ENCODE measurements around the gene B4GALT1.

Gene B4GALT1

DNA sequence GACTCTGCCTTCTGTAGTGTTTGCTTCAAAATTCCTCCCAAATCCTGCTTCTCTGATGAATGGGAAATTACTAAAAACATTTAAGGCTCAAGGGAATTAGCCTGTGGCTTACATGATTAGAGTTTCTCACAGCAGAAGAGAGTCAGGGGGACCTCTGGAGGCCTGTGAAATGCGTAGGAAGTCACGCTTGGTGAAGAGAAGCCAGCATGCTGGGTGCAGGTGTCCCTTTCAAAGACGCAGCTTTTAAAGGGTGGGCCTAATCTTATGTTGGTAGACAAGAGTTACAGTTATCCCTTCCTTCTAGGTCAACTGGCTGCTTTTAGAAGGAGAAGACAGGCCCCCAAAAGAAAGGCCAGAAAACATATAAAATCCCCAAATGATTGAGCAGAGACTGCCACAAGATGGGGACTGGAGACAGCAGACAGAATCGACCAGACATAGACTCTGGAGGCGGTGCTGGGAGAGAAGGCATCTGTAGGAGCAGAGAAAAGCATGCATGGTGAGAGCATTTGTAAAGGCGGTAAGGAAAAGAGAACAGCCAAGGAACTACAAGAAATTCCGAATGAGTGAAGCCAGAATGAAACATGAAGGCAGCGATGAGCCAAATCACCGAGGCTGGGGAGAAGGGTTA, 42.3 kb downstream of the B4GALT1 start:
- DNase-seq, result no peak

DNA sequence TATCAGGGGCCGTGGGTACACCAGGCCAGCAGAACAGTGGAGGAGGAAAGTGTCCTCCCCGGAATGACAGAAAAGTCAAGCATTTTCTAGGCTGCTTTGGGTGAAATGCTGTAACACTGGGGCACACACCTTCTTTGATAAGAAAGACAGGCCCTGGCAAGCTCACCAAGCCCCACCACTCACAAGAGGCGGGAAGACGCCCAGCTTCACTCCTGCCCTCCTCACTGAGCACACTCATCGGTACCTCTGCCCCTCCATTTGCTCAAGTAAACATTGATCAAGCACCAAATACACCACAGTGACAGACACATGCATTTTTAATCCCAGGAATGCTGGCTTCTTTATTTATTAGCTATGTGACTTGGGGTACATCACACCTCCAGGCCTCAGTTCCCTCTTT, 43.1 kb downstream of the B4GALT1 start:
- no peak for DNase-seq

DNA sequence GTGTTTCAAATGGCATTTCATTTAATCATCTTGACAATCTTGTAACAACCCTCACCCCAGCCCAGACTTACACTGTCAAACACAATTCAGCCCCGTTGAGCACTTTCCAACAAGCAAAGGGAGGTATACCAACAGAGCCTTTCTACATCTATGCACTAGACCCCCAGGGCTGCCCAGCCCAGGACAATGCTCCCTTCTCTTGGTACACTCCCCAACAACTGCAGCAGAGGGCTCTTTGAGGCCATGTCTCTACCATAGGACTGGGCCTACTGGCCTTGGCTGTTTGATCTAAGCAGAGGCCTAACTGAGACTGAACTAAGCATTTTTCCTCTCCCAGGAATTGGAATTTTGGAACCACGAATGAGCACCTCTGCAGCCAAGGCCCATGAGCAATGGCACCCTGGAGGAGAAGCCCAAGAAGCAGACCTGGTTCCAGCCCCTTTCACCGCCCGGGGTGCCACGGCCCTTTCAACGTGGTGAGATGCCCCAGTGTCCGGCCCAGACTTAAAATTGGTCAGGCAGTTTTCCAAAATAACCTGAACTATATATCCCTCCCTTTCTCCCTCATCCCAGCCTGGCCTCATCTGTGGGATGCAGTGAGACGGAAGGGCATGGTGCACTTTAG, 43.6 kb downstream of the B4GALT1 start:
- no peak for DNase-seq

DNA sequence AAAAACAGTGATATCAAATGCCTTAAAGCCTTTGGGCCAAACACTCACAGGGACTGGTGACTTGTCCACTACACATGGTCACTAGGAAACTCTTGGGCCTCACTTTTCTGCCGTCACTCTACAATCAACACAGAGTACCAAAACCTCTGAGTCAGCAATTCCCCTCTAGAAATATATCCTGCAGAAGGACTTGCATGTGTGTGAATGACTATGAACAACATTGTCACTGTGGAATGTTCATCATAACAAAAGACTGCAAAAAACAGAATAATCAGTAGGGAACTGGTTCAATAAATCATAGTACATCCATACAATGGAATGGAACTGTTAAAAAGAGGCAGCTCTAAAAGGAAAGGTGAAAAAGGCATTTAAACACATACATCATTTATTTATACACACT, 46.5 kb downstream of the B4GALT1 start:
- no peak for DNase-seq

DNA sequence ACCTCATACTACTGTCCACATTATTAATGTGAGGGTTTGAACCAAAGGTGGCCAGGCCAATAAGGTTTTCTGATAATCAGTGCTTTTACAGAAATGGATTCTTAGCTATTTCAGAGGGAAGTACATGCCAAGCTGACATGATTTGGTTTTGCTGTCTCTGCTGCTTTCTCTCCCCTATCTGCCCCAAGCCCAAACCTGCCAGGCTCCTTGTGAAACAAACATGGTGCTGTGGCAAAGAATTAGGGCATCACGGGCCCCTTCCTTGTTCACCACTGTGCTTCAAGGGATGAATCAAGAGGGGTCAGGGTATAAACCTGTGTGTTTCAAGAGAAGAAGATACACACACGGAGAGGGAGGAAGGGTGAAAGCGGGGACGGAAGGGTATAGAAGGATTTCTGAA, 49.3 kb downstream of the B4GALT1 start:
- DNase-seq, result no peak

DNA sequence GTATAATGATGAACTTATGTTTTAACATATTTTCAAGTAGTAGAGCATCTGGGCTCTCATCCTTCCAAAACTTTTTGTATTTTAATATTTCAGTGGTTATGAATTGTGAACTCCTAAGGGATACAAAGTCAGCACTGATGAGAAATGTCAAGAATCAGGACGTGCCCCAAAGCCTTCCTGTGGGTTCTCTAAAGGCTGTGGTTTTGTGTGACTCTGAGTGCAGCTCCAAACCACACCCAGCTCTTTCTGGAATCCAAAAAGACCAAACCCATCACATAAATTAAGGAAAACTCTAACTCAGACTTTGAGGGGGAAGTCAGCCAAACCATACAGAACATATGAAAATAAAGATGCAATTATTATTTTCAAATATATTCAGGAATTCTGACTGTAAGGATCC, 49.8 kb downstream of the B4GALT1 start:
- DNase-seq, result no peak

DNA sequence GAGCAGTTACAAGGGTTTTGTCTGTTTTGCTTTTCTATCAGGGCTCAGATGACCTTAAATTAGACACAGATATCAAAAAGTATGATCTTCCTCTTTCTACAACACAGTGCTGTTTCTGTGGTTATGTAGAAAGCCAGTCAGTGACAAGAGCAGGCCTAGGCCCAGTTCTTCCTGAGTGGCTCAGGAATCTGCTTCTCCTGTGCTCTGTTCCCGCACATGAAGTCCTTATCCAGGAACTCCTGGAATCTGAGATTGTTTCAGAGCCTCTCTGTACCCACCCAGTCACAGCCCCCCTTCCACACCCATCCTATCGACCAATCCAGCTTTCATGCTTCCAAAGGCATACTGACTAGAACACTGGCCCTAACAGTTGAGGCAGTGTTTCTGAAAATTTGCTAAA, 50.3 kb downstream of the B4GALT1 start:
- DNase-seq, result no peak

DNA sequence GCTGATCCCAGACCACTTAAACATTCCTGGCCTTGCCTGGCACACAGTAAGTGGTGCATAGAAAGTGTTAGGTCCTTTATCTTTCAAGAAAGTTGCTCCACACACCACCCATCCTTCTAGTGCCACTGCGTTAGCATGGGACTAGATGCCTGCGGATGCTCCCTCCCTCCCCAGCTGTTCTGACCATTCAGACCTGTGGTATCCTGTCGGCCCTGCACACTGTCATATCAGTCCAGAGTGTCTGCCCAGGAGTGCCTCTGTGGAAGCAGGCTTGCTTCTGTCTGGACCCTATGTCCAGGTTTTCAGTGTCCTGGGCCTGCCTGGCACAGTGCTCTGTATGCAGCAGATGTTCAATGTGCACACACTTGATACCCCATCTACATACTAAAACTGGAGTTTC, 52.4 kb downstream of the B4GALT1 start:
- DNase-seq, result no peak

DNA sequence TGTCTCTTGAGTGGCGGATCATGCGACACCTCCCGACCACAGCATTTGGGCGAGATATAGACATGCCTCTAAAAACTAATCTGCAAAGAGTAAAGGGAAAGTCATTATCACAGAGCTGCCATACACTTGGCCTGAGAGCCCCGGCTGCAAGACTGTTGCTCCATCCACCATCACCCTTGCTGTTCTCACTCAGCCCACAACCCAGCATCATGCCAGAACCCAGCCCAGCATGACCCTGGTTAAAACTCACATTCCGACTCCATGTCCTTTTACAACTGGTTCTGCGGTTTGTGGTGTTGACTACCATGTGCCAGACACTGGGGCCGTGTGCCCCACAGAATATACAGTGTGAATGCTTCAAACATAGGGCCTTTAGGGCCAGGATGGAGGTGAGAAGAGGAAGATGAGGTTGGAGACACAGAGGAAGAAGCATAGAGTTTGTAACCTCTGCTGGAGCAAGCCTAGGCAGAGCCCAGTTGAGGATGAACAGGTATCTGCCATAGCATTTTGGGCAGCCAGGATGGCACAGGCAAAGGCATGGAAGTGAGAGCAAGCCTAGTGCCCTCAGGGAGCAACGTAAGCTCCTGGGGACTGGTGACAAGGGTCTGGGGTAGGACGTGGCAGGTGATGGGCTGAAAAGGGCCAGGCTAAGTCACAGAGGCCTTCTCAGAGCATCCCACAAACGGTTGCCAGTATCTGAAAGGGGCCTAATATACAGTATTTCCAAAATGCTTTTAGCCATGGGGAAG, 53.2 kb downstream of the B4GALT1 start:
- no peak for DNase-seq

DNA sequence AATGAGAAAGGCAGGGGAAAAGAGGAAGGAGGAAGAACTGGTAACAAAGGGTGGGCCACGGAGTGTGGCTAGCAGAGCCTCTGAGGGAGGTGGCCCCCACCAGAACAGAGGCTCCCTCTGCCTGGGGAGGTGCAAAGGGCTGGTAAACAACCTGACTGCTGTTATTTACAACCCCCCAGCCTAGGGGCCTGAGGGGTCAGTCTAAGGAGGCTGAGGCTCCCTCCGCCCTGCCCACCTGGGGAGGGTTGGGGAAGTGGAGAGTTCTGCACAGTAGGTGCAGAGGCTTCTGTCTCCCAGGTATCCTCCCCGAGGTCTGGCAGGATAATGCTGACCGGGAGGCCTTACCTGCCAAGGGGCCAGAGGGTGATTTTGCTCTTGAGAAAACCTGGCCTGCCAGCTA, 55.0 kb downstream of the B4GALT1 start:
- no peak for DNase-seq

DNA sequence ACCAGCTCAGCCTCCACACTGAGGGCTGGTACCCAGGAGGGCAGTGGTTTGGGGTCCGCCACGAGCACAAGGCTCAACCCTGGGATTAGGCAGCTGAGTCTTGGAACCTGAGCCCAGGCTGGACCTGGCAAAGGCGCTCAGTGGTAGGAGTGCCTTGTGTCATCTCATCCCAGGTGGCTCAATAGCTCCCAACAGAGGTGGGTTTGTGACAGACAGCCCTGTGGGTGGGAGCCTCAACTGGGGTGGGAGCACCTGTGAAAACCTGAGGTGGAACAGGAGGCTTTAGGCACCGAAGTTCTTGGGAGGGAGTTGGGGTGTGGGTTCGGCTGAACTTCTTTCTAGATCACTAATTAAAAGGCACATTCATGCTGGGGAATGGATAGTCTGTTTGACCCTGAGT, 55.5 kb downstream of the B4GALT1 start:
- no peak for DNase-seq

DNA sequence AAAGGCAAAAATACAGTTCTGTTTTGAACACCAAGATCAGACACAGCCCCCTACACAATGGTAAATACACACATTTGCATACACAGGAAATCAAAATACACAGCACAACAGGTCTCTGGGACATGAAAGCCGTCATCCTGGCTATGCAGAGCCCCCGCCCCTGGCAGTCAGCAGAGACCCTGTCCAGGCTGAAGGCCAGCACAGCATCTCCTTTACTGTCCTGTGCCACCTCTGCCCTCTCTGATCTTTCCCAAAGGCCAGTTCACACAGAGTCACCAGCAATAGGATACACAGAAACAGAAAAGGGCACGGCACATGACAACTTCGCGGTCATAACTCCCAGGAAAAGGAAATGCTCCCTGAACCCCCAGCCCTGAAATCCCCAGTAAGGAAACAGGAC, 56.5 kb downstream of the B4GALT1 start:
- no peak for DNase-seq

DNA sequence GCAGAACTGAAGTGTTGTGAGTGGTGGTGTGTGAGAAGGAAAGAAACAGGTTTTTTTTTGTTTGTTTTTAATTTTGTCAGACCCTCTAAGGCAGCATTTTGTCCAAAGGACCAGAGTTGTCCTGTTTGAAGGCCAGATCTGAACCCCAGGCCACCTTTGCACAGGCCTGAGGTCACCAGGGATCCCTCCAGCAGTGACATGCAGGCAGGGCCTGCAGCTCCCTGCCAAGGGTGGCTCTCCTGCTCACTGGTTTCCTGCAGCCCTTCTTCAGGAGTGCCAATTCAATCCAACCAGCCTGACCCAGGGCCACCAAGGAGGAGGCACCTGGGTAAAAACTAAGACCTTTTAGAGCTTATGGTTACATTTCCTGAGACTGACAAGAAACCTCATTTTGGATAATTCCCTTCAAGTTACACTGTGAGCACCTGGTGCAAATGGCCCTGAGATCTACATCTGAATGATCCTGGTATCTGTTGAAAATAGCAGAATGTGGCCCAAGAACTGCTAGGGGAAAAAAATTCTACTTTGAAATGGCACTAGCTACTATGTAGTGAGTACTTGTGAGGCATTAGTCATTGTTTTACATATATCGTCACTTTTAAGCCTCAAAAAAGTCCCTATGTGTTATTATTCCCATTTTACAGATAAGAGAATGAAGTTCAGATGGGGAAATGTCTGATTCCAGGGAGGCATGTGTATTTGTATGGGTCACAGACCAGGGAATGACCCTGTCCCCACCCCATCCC, 57.1 kb downstream of the B4GALT1 start:
- no peak for DNase-seq

DNA sequence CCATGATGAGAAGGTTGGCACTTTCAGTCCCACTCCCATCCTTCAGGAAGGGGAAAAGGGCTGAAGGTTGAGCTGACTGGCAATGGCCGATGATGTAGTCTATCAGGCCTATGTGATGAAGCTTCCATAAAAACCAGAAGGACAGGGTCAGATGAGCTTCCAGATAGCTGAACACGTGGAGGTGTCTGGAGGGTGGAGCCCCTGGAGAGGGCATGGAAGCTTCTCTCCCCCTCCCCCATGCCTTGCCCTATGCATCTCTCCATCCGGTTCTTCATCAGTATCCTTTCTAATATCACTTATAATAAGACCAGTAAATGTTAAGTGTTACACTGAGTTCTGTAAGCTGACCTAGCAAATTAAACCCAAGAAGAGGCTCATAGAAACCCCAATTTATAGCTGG, 58.0 kb downstream of the B4GALT1 start:
- no peak for DNase-seq

DNA sequence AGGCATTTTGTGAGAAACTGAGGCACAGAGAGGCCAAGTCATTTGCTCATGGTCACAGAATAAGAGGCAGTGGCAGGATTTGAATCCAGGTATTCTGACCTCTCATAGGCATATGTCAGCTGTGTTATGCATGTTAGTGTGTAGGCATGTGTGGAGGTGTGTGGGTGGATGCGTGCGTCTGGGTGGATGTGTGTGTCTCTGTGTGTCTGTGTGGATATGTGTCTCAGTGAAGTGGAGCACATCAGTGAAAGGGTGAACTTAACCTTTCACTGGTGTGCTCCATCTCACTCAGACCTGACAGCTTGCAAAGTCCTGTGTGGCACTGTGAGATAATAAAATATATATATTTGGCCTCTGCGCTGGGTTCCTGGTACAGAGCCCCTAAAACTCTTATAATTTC, 58.7 kb downstream of the B4GALT1 start:
- DNase-seq, result no peak

DNA sequence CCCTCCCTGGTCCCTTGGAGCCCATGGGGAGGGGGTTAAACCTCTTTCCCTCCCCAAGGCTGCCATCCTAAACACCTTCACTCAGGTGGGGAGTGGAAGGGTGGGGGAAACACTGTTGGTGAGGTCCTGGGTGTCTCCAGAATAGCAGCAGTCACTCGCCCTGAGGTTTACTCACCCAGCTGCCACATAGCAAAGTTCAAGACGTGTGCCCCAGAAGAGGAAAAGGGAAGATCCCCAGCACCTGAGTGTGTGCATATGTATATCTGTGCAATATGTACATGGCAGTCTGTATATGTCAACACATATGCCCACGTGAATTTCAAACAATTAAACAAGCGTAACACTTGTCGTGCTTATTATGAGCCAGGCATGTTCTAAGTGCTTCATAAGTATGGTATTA, 59.4 kb downstream of the B4GALT1 start:
- DNase-seq, result no peak

DNA sequence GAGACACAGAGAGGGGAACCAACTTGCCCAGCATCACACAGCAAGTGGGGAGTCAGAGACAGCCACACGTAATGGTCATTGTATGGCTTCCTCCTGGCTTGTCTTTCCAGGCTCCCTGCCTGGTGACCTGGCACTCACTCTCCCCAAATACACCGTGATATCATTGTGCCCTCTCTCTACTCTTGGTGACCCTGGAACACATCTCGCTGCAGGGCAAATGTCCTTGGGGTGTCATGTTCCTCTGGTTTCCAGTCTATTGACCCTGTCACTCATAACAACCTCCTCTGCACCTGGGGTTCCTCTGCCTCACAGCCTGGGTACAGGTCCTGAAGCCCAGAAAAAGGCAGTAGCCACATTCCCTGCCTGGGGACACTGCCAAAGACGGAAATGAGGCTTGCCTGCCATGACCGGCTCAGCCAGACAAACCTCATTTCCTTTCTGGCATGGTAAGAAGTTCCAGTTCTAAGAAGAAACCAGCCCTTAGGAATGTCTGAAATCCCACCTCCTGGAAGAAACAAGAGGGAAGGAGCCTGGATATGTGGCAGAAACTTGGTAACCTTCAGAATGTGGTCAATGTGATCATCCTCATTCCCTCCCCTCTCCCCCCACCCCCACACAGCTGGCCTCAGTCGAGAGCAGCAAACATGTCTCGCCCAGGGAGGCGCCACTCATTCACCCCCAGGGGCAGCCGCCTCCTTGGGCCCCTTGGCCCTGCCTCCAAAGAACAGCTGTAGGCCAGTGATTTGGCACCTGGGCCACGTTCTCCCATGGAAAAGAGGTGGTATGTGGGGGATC, 60.1 kb downstream of the B4GALT1 start:
- no peak for DNase-seq

DNA sequence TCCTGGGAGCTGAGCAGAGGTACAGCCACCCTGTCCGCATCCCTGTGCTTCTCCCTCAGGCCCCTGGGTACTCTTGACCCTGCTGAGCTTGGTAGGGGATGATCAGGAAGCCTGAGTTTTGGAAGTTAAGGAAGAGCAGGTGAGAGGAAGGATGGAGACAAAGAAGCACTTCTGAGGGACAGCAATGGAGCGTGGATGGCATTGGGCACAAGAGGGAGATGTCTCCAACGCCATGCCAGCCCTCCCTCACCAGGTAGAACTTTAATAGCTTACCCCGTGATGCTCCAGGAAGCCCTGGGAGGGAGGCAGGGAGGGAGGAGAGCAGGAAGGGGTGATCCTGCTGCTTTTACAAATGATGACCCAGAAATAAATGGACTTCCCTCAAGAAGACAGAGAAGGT, 60.8 kb downstream of the B4GALT1 start:
- no peak for DNase-seq

DNA sequence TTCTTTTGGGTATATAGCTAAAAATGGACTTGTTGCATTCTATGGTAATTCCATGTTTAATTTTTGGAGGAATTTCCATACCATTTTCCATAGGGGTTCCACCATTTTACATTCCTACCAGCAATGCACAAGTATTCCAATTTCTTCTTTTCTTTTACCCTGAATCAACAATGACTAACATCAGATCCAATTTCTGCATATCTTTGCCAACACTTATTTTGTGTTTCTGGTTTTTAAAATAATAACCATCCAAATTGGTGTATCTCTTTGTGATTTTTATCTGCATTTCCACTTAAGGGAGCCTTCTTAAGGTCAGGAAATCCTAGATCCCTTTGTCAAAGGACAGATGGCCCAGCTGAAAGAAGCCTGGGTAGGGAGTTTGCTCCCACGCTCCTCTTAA, 61.2 kb downstream of the B4GALT1 start:
- DNase-seq, result no peak

DNA sequence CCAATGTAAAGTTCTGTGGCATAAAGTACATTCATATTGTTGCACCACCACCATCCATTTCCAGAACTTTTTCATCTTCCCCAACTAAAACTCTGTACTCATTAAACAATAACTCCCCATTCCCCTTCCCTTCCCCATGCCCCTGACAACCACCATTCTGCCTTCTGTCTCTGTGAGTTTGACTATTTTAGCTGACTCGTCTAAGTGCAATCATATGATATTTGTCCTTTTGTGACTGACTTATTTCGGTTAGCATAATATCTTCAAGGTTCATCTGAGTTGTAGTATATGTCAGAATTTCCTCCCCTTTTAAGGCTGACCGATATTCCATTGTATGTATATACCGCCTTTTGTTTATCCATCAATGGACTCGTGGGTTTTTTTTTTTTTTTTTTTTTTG, 61.6 kb downstream of the B4GALT1 start:
- no peak for DNase-seq

DNA sequence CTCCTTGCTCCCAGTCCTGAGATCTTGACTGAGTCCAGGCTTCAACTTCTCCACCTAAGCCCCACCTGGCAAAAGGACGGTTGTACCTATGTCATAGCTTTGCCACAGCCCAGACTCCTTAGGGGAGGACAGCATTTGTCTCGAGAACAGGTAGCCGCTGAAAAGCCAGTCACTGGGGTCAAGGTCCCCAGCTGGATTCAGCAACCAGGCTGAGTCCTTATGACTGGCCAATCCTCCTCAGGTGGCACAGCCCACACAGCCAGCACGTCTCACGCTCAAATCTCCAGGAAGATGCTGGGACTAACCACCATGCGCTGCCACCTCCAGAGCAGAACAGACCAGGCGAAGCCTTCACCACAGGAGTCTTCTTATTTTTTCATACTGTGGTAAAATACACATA, 62.7 kb downstream of the B4GALT1 start:
- no peak for DNase-seq
